ENCODE measurements around the gene ANXA2R.

ANXA2R gene

GRCh38 chr5:43016217-43016779, 23.8 kb downstream of the ANXA2R start:
- DNase-seq (ENCODE audit: low read depth) = no peak
- no peak overlapping the region for H3K4me3 ChIP-seq (ENCODE audit: control insufficient read depth, low read depth, low read length)
- TF ChIP-seq CTCF (IDR thresholded peaks at IDR 0.05; ENCODE audit: control insufficient read depth, insufficient read depth, low read depth, low read length, missing control alignments) = no peak

- no peak for DNase-seq (ENCODE audit: low read depth)
- H3K4me3 ChIP-seq (ENCODE audit: control insufficient read depth, low read depth, low read length) = no peak overlapping the region
- no peak for TF ChIP-seq CTCF (IDR thresholded peaks at IDR 0.05; ENCODE audit: control insufficient read depth, insufficient read depth, low read depth, low read length, missing control alignments)
Measured at GRCh38 chr5:43014522-43014921, 25.6 kb downstream of the ANXA2R start.

GRCh38 chr5:43010935-43011315, 29.2 kb downstream of the ANXA2R start:
- TF ChIP-seq CTCF (IDR thresholded peaks at IDR 0.05; ENCODE audit: control insufficient read depth, insufficient read depth, low read depth, low read length, missing control alignments) = no peak
- no peak for DNase-seq (ENCODE audit: low read depth)
- no peak overlapping the region for H3K4me3 ChIP-seq (ENCODE audit: control insufficient read depth, low read depth, low read length)

- peak; percentile 82 for DNase-seq (ENCODE audit: low read depth)
- peak; percentile 21 for TF ChIP-seq CTCF (IDR thresholded peaks at IDR 0.05; ENCODE audit: control insufficient read depth, insufficient read depth, low read depth, low read length, missing control alignments)
- peak overlapping the region; percentile 27 for H3K4me3 ChIP-seq (ENCODE audit: control insufficient read depth, low read depth, low read length)
Measured at GRCh38 chr5:43008363-43009153, 31.6 kb downstream of the ANXA2R start.

- H3K4me3 ChIP-seq (ENCODE audit: control insufficient read depth, low read depth, low read length) = peak overlapping the region; percentile 27
- TF ChIP-seq CTCF (IDR thresholded peaks at IDR 0.05; ENCODE audit: control insufficient read depth, insufficient read depth, low read depth, low read length, missing control alignments) = peak; percentile 5
- no peak for DNase-seq (ENCODE audit: low read depth)
Measured at GRCh38 chr5:43007911-43008362, 32.2 kb downstream of the ANXA2R start.

GRCh38 chr5:43007246-43007910, 32.7 kb downstream of the ANXA2R start:
- TF ChIP-seq CTCF (IDR thresholded peaks at IDR 0.05; ENCODE audit: control insufficient read depth, insufficient read depth, low read depth, low read length, missing control alignments) = no peak
- H3K4me3 ChIP-seq (ENCODE audit: control insufficient read depth, low read depth, low read length) = peak overlapping the region; percentile 27
- peak; percentile 77 for DNase-seq (ENCODE audit: low read depth)

All from AG09309 (cell line).